ENCODE measurements around the gene CSF3R.

DNA sequence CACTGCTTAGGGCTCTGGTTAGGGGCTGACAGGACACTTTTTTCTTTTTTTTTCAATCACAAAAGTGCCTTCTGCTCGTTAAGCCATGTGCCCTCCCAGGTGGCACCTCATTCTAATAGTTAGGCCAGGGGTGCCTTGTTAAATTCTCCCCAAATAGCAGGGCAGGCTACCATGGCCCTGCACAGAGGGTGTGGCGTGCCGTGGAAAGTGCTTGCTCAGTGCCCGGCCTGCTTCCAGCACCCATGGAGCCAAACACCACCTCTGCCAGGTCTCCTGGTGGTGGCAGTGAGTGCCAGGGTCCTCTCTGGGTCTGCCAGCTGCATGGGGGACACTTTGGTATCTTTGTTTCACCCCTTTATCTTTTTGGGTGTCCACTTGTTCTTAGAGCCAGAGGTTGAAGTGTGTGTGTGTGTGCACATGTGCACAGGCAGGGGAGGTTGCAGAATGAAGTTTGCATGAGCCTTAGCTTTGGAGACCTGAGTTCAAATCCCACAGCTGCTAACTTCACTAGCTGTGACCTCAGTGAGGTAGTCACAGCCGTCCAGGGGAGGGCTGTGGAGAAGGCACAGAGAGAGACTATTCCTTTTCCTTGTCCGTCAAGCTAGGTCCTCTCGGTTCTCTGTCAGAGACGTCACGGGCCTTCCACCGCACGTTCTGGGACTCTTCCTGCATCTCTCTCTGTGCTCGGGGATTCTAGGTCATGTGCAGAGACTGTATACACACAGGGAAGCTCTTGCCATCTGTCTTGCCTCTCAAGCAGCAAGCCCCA, 39.9 kb upstream of the CSF3R start:
- no peak for TF ChIP-seq POLR2AphosphoS5 (IDR thresholded peaks at IDR 0.05)
- no peak for TF ChIP-seq MXI1 (conservative IDR thresholded peaks at IDR 0.05; ENCODE audit: poor library complexity, severe bottlenecking)
- TF ChIP-seq EZH2 (IDR thresholded peaks at IDR 0.05; ENCODE audit: borderline replicate concordance, insufficient read depth, low read length, poor library complexity, severe bottlenecking) = no peak
- TF ChIP-seq, protein P1, sequence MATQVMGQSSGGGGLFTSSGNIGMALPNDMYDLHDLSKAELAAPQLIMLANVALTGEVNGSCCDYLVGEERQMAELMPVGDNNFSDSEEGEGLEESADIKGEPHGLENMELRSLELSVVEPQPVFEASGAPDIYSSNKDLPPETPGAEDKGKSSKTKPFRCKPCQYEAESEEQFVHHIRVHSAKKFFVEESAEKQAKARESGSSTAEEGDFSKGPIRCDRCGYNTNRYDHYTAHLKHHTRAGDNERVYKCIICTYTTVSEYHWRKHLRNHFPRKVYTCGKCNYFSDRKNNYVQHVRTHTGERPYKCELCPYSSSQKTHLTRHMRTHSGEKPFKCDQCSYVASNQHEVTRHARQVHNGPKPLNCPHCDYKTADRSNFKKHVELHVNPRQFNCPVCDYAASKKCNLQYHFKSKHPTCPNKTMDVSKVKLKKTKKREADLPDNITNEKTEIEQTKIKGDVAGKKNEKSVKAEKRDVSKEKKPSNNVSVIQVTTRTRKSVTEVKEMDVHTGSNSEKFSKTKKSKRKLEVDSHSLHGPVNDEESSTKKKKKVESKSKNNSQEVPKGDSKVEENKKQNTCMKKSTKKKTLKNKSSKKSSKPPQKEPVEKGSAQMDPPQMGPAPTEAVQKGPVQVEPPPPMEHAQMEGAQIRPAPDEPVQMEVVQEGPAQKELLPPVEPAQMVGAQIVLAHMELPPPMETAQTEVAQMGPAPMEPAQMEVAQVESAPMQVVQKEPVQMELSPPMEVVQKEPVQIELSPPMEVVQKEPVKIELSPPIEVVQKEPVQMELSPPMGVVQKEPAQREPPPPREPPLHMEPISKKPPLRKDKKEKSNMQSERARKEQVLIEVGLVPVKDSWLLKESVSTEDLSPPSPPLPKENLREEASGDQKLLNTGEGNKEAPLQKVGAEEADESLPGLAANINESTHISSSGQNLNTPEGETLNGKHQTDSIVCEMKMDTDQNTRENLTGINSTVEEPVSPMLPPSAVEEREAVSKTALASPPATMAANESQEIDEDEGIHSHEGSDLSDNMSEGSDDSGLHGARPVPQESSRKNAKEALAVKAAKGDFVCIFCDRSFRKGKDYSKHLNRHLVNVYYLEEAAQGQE (IDR thresholded peaks at IDR 0.05; ENCODE audit: borderline replicate concordance) = no peak
- no peak for TF ChIP-seq EP300 (conservative IDR thresholded peaks at IDR 0.05; ENCODE audit: poor library complexity, severe bottlenecking)
